ENCODE data around the gene VWA3A. TPM values are rescaled to one million over a fixed set of nuclear protein-coding genes. Genes with fewer than 3 reads are reported as not detected.
"Not testable (repeated sequence)": the region's sequence is repeated elsewhere in the genome, so short reads cannot be mapped to it uniquely, and the experiment has no call there.

The VWA3A gene
- total RNA-seq, 6 experiments from 2014 or later, result 0.15 TPM; not detected in 5

DNA sequence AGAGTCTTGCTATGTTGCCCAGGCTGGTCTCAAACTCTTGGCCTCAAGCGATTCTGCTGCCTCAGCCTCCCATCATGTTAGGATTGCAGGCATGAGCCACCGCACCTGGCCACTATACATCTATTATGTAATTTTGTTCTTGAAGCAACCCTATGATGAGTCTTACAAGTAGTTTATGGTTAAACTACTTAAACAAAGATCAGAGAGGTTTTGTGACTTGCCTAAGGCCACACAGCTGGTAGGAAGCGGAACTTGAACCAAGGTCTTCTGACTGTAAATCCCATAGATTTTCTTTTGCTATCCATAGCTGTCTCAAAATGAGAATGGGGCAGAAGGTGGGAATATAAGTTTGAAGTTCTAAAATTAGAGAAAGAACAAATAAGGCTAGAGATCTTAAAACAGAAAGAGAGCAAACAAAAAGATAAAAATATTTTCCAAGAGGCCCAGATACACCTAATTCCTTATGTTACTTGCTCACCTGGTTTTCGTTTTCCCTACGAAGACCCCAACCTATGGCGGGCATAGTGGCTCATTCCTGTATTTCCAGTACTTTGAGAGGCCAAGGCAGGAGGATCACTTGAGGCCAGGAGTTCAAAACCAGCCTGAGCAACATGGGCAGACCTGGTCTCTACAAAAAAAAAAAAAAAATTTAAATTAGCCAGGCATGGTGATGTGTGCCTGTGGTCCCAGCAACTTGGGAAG lies 32.4 kb downstream of the VWA3A start:
- no peak for DNase-seq
- no peak for TF ChIP-seq POLR2A (IDR thresholded peaks at IDR 0.05)
- TF ChIP-seq, protein P1, sequence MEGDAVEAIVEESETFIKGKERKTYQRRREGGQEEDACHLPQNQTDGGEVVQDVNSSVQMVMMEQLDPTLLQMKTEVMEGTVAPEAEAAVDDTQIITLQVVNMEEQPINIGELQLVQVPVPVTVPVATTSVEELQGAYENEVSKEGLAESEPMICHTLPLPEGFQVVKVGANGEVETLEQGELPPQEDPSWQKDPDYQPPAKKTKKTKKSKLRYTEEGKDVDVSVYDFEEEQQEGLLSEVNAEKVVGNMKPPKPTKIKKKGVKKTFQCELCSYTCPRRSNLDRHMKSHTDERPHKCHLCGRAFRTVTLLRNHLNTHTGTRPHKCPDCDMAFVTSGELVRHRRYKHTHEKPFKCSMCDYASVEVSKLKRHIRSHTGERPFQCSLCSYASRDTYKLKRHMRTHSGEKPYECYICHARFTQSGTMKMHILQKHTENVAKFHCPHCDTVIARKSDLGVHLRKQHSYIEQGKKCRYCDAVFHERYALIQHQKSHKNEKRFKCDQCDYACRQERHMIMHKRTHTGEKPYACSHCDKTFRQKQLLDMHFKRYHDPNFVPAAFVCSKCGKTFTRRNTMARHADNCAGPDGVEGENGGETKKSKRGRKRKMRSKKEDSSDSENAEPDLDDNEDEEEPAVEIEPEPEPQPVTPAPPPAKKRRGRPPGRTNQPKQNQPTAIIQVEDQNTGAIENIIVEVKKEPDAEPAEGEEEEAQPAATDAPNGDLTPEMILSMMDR (IDR thresholded peaks at IDR 0.05), result no peak

DNA sequence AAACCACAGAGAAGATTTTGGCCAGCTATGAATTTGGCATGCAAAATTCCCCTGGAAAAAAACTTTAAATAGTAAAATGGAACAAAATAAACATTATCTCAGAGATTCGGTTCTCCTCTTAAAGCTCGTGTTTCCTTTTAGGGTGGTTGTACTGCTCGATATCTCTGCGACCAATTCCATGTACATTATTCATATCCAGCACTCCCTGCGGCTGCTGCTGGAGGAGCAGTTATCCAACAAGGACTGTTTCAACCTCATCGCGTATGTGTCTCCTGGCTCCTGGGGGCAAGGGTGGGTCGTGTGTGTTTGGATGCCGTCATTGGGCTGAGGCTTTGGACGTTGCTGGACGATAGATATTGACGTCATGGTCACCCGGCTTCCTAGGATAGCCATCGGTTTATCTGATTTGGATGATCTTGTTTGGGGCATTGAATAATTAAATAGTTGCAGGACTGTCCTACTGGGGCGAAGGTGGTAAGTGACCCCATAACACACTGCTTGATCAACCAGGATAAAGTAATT lies 33.8 kb downstream of the VWA3A start:
- no peaks in the 10 kb centered on the region for H3K36me3 ChIP-seq
- no peaks in the 10 kb centered on the region for H3K4me1 ChIP-seq
- no peak for TF ChIP-seq POLR2A (IDR thresholded peaks at IDR 0.05)
- TF ChIP-seq, protein P1 (IDR thresholded peaks at IDR 0.05), result no peak
- no peak overlapping the region for H3K4me3 ChIP-seq
- 72% methylated on average over 14 of the region's 15 CpGs for WGBS (ENCODE audit: insufficient coverage, low coverage, low lambda C conversion rate, missing lambda C conversion rate)
- no peaks in the 10 kb centered on the region for H3K9me3 ChIP-seq
- intact Hi-C loops (cut with DNase I), result no loop called here
- DNase-seq (no peak), ATAC-seq (no peak)
- no peaks in the 10 kb centered on the region for H3K27me3 ChIP-seq
- no peak overlapping the region for H3K27ac ChIP-seq

More for the DNA sequence above, 32.4 kb downstream of the VWA3A start:
- Histone ChIP-seq H3K27me3 (no peaks in the 10 kb centered on the region), H3K27ac (no peak overlapping the region), H3K36me3 (no peaks in the 10 kb centered on the region), H3K4me1 (no peaks in the 10 kb centered on the region), H3K4me3 (no peak overlapping the region), H3K9me3 (no peaks in the 10 kb centered on the region)
- ATAC-seq, result no peak
- intact Hi-C loops (cut with DNase I), result no loop called here
- 88% methylated on average over 6 of the region's 6 CpGs for WGBS (ENCODE audit: insufficient coverage, low coverage, low lambda C conversion rate, missing lambda C conversion rate)

DNA sequence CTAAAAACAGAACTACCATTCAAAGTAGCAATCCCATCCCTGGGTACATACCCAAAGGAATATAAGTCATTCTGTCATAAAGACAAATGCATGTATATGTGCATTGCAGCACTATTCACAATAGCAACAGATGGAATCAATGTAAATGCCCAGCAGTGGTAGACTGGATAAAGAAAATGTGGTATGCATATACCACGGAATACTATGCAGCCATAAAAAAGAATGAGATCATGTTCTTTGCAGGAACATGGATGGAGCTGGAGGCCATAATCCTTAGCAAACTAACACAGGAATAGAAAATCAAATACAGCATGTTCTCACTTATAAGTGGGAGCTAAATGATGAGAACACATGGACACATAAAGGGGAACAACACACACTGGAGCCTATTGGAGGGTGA lies 36.2 kb downstream of the VWA3A start:
- H3K36me3 ChIP-seq; H3K9me3 ChIP-seq; DNase-seq; H3K27ac ChIP-seq; ATAC-seq; H3K4me1 ChIP-seq; H3K27me3 ChIP-seq; intact Hi-C loops (cut with DNase I); H3K4me3 ChIP-seq: not testable (repeated sequence)
- 90% methylated on average over 1 of the region's 1 CpG for WGBS (ENCODE audit: insufficient coverage, low coverage, low lambda C conversion rate, missing lambda C conversion rate)

DNA sequence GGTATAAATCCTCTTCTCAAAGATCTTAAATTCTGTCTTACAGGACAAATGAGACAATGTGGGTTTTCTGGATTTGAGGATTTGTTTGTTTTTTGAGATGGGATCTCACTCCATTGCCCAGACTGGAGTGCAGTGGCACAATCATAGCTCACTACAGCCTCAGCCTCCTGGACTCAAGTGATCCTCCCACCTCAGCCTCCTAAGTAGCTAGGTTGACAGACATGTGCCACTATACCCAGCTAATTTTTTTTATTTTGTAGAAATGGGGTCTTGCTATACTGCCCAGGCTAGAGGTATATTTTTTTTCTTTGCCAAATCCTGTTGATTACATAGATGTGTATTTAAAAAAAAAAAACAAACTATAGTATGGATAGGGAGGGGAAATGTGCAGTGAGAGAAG lies 38.2 kb downstream of the VWA3A start:
- H3K36me3 ChIP-seq, result no peaks in the 10 kb centered on the region
- H3K4me1 ChIP-seq, result no peaks in the 10 kb centered on the region
- ATAC-seq, result no peak
- TF ChIP-seq POLR2A (IDR thresholded peaks at IDR 0.05), result no peak
- TF ChIP-seq, protein P1 (IDR thresholded peaks at IDR 0.05), result no peak
- no peak for DNase-seq
- no peak overlapping the region for H3K27ac ChIP-seq
- H3K9me3 ChIP-seq, result no peaks in the 10 kb centered on the region
- H3K27me3 ChIP-seq, result no peaks in the 10 kb centered on the region
- H3K4me3 ChIP-seq, result no peak overlapping the region
- intact Hi-C loops (cut with DNase I), result no loop called here

DNA sequence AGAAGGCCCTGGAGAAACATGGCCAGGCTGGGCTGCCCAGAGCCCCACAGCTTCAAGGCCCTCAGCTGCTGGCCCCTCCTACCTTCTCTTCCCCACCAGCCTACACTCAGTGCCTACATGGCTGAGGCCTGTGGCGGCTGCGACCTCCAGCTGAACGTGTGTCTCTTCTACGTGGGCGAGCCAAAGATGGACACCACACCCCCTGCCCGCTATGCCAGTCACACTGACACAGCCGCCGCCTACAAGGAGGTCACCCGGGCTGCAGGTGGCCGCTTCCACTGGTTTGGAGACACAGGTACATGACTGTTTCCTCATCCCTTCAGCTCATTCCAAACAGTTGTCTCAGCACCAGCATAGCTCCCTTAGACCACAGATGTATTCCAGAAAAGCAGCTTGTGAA lies 40.5 kb downstream of the VWA3A start:
- Histone ChIP-seq H3K27ac (no peak overlapping the region), H3K9me3 (no peaks in the 10 kb centered on the region), H3K27me3 (no peaks in the 10 kb centered on the region), H3K36me3 (no peaks in the 10 kb centered on the region), H3K4me1 (no peaks in the 10 kb centered on the region), H3K4me3 (no peak overlapping the region)
- WGBS (ENCODE audit: insufficient coverage, low coverage, low lambda C conversion rate, missing lambda C conversion rate), result 100% methylated on average over 1 of the region's 10 CpGs
- ATAC-seq (no peak), DNase-seq (no peak)
- intact Hi-C loops (cut with DNase I), result no loop called here
- TF ChIP-seq, protein P1 (IDR thresholded peaks at IDR 0.05), result no peak
- TF ChIP-seq POLR2A (IDR thresholded peaks at IDR 0.05), result no peak

All from right lobe of liver (tissue), 6 donors.